ELR (cell line): ENCODE data around the gene EBF3.

ENCODE experiments used
- DNase-seq: peaks from one replicate; pipeline ENCODE4 v3.0.0-alpha.2; 2015; ENCODE audit warnings: low read depth

The EBF3 gene

GRCh38 chr10:129958629-129959543 is 5.2 kb downstream of the EBF3 start:
- no peak for DNase-seq

- DNase-seq: no peak
Measured at GRCh38 chr10:129958148-129958628, 5.9 kb downstream of the EBF3 start.

GRCh38 chr10:129956876-129957673 is 7.0 kb downstream of the EBF3 start:
- DNase-seq: no peak

GRCh38 chr10:129956286-129956670 is 7.8 kb downstream of the EBF3 start:
- DNase-seq: no peak

GRCh38 chr10:129955601-129956285 is 8.3 kb downstream of the EBF3 start:
- no peak for DNase-seq

- DNase-seq: no peak
Measured at GRCh38 chr10:129954492-129955315, 9.4 kb downstream of the EBF3 start.

- no peak for DNase-seq
Measured at GRCh38 chr10:129953119-129954051, 10.7 kb downstream of the EBF3 start.

- no peak for DNase-seq
Measured at GRCh38 chr10:129952378-129953118, 11.5 kb downstream of the EBF3 start.

- DNase-seq: no peak
Measured at GRCh38 chr10:129951970-129952265, 12.2 kb downstream of the EBF3 start.

- DNase-seq: no peak
Measured at GRCh38 chr10:129951101-129951969, 12.7 kb downstream of the EBF3 start.

- no peak for DNase-seq
Measured at GRCh38 chr10:129950676-129951075, 13.4 kb downstream of the EBF3 start.

- DNase-seq: no peak
Measured at GRCh38 chr10:129949891-129950291, 14.2 kb downstream of the EBF3 start.

GRCh38 chr10:129949411-129949810 is 14.7 kb downstream of the EBF3 start:
- no peak for DNase-seq

- DNase-seq: no peak
Measured at GRCh38 chr10:129946859-129947258, 17.2 kb downstream of the EBF3 start.

- DNase-seq: no peak
Measured at GRCh38 chr10:129945941-129946760, 17.9 kb downstream of the EBF3 start.

- DNase-seq: no peak
Measured at GRCh38 chr10:129945526-129945925, 18.5 kb downstream of the EBF3 start.

- no peak for DNase-seq
Measured at GRCh38 chr10:129945064-129945463, 19.0 kb downstream of the EBF3 start.

- DNase-seq: no peak
Measured at GRCh38 chr10:129944456-129944855, 19.6 kb downstream of the EBF3 start.
